OCI-LY1 (cell line): Measurements from ENCODE around the gene BCL11A.

Experiments used
- H2AFZ ChIP-seq: fragments of 200-600 bp; sonication (generic), shearing (Covaris generic); 2 replicates; pipeline ENCODE4 v1.6.0; 2014; ENCODE audit warnings: antibody characterized with exemption, mild to moderate bottlenecking, low read length
- H3F3A ChIP-seq: fragments of 200-600 bp; sonication (generic), shearing (Covaris generic); 2 replicates; pipeline ENCODE4 v1.6.0; 2014; ENCODE audit warnings: mild to moderate bottlenecking, antibody characterized with exemption, low read length, moderate library complexity; ENCODE audit not compliant: insufficient read depth
- H3K27ac ChIP-seq: fragments of 200-600 bp; sonication (generic); 2 replicates; pipeline ENCODE4 v1.5.1; 2014; ENCODE audit warnings: low read length, mixed run types, mild to moderate bottlenecking, low read depth; ENCODE audit not compliant: poor library complexity, severe bottlenecking
- H3K27me3 ChIP-seq: fragments of 200-600 bp; sonication (generic); 2 replicates; pipeline ENCODE4 v1.6.0; 2014; ENCODE audit warnings: antibody characterized with exemption, mild to moderate bottlenecking, low read length, moderate library complexity; ENCODE audit not compliant: insufficient read depth
- H3K36me3 ChIP-seq: fragments of 200-600 bp; sonication (generic); 2 replicates; pipeline ENCODE4 v1.6.1; 2014; ENCODE audit warnings: mild to moderate bottlenecking, antibody characterized with exemption, low read length, moderate library complexity, mixed read lengths; ENCODE audit not compliant: insufficient read depth
- H3K4me1 ChIP-seq: fragments of 200-600 bp; sonication (generic); 2 replicates; pipeline ENCODE4 v1.5.1; 2014; ENCODE audit warnings: mild to moderate bottlenecking, low read length, moderate library complexity; ENCODE audit not compliant: insufficient read depth, severe bottlenecking
- H3K4me2 ChIP-seq: fragments of 200-600 bp; sonication (generic), shearing (Covaris generic); 2 replicates; pipeline ENCODE4 v1.6.1; 2014; ENCODE audit warnings: low read length
- H3K4me3 ChIP-seq: fragments of 200-600 bp; sonication (generic); 2 replicates; pipeline ENCODE4 v1.5.1; 2014; ENCODE audit warnings: low read length, low read depth, mild to moderate bottlenecking, mixed read lengths; ENCODE audit not compliant: poor library complexity, severe bottlenecking
- H3K79me2 ChIP-seq: fragments of 200-600 bp; shearing (Covaris generic); 2 replicates; pipeline ENCODE4 v1.6.1; 2016; ENCODE audit warnings: mixed run types, low read length, mixed read lengths; ENCODE audit not compliant: insufficient read depth
- H3K9ac ChIP-seq: fragments of 200-600 bp; sonication (generic), shearing (Covaris generic); 2 replicates; pipeline ENCODE4 v1.6.1; 2014; ENCODE audit warnings: mild to moderate bottlenecking, low read length, mixed read lengths
- H3K9me2 ChIP-seq: fragments of 200-600 bp; sonication (generic), shearing (Covaris generic); 2 replicates; pipeline ENCODE4 v1.6.1; 2014; ENCODE audit warnings: low read depth, mild to moderate bottlenecking, low read length, mixed read lengths
- H3K9me3 ChIP-seq: fragments of 200-600 bp; shearing (Covaris generic); 2 replicates; pipeline ENCODE4 v1.6.1; 2014; ENCODE audit warnings: low read length, mixed read lengths
- H4K20me1 ChIP-seq: fragments of 200-600 bp; sonication (generic), shearing (Covaris generic); 2 replicates; pipeline ENCODE4 v1.6.0; 2016; ENCODE audit warnings: mild to moderate bottlenecking, low read length; ENCODE audit not compliant: insufficient read depth
- EZH2 ChIP-seq: fragments of 200-600 bp; sonication (generic), shearing (Covaris generic); IDR thresholded peaks from 2 replicates; pipeline ENCODE4 v1.8.0; 2017; ENCODE audit warnings: borderline replicate concordance, mixed run types, mild to moderate bottlenecking, antibody characterized with exemption, low read length, moderate library complexity, mixed read lengths
- TF ChIP-seq, protein P1 (sequence below): fragments of 200-600 bp; sonication (generic), shearing (Covaris generic); IDR thresholded peaks from 2 replicates; pipeline ENCODE4 v1.5.1; 2017; ENCODE audit warnings: mild to moderate bottlenecking, antibody characterized with exemption, low read length, moderate library complexity, mixed read lengths

The BCL11A gene

DNA sequence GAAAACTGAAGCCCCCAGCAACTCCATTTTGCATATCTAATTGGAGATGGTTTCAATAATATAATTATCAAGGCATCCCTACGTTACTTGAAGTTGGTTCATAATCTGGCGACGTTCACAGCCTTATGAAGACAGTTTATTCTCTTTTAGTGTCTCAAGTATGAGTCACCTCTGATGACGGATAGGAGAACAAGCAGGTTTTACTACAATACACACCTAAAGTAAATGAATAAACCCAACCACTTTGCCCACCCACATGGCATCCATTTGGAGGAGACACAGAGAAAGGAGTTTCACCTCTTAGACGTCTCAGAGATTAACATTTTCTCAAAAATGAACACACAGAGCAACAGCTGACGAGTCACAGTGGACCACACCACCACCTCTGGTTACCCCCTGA lies 40.8 kb downstream of the BCL11A start:
- no peaks in the 10 kb centered on the region for H3K9me3 ChIP-seq
- H3K4me1 ChIP-seq, result no peaks in the 10 kb centered on the region

DNA sequence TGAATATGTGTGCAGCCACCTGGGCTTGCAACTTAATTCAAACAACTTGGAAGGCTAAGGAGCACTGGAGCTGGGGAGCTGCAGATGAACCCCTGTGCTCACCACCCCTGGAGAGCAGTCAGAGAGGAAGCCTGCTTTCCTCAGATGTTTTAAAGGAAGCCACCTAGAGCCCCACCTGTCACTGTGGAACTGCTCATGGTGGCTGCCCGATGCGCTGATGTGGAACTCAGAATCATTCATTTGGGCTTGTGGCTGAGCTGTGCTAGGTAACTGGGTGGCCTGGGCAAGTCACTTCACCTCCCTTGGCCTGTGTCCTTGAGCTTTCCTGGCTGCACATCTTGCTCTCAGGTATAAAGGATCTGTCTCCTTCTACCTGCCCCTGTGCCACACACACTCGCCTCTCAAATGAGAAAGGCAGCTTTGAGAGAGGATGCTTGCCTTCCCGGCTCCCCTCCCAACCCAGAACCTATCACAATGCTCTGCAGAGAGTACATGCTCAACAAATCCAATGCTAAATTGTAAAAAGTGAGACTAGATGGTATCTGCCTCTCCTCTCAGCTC lies 41.3 kb downstream of the BCL11A start:
- Histone ChIP-seq H3K4me3 (no peak overlapping the region), H3K27ac (no peak overlapping the region), H3K9me2 (no peaks in the 10 kb centered on the region), H3K36me3 (no peaks in the 10 kb centered on the region), H3K9ac (no peak overlapping the region), H2AFZ (no peak overlapping the region), H3K9me3 (no peaks in the 10 kb centered on the region), H3F3A (no peaks in the 10 kb centered on the region), H3K4me2 (no peak overlapping the region), H3K27me3 (no peaks in the 10 kb centered on the region), H4K20me1 (no peaks in the 10 kb centered on the region), H3K4me1 (no peaks in the 10 kb centered on the region), H3K79me2 (no peaks in the 10 kb centered on the region)
- TF ChIP-seq, protein P1, sequence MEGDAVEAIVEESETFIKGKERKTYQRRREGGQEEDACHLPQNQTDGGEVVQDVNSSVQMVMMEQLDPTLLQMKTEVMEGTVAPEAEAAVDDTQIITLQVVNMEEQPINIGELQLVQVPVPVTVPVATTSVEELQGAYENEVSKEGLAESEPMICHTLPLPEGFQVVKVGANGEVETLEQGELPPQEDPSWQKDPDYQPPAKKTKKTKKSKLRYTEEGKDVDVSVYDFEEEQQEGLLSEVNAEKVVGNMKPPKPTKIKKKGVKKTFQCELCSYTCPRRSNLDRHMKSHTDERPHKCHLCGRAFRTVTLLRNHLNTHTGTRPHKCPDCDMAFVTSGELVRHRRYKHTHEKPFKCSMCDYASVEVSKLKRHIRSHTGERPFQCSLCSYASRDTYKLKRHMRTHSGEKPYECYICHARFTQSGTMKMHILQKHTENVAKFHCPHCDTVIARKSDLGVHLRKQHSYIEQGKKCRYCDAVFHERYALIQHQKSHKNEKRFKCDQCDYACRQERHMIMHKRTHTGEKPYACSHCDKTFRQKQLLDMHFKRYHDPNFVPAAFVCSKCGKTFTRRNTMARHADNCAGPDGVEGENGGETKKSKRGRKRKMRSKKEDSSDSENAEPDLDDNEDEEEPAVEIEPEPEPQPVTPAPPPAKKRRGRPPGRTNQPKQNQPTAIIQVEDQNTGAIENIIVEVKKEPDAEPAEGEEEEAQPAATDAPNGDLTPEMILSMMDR, result no peak
- TF ChIP-seq EZH2, result no peak

More for the DNA sequence above, 40.8 kb downstream of the BCL11A start:
- Histone ChIP-seq H3K27ac (no peak overlapping the region), H3K36me3 (no peaks in the 10 kb centered on the region), H2AFZ (no peak overlapping the region), H3K4me2 (no peak overlapping the region), H3K4me3 (no peak overlapping the region), H3F3A (no peaks in the 10 kb centered on the region), H3K9ac (no peak overlapping the region), H3K27me3 (no peaks in the 10 kb centered on the region), H3K79me2 (no peaks in the 10 kb centered on the region), H4K20me1 (no peaks in the 10 kb centered on the region), H3K9me2 (no peaks in the 10 kb centered on the region)
- TF ChIP-seq, protein P1, result no peak
- TF ChIP-seq EZH2, result no peak

DNA sequence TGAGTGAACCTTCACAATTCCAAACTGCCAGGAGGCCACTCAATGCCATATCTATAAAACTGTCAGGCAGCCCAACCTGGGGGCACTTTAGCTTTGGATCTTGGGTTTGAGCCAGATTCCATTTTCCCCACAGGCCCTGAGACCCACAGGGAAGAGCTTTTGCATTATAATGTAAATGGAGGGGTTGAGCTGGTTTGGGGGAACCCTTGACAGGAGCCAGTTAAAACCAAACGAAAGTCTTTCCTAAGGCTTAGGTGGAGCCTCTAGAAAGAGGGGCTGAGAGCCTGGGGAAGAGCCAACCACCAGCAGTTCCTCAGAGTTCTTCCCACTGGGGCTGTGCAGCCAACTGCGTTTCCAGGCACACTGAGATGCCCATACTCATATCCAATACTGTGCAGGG lies 42.7 kb downstream of the BCL11A start:
- Histone ChIP-seq H3K4me1 (no peaks in the 10 kb centered on the region), H3K9me3 (no peaks in the 10 kb centered on the region), H3K4me3 (no peak overlapping the region), H3F3A (no peaks in the 10 kb centered on the region), H3K27me3 (no peaks in the 10 kb centered on the region), H2AFZ (no peak overlapping the region), H3K36me3 (no peaks in the 10 kb centered on the region), H3K9me2 (no peaks in the 10 kb centered on the region), H3K4me2 (no peak overlapping the region), H3K79me2 (no peaks in the 10 kb centered on the region), H3K27ac (no peak overlapping the region), H4K20me1 (no peaks in the 10 kb centered on the region), H3K9ac (no peak overlapping the region)
- TF ChIP-seq, protein P1, result no peak
- no peak for TF ChIP-seq EZH2
